WERI-Rb-1 (cell line): ENCODE measurements around the gene SCT.
A peak's percentile ranks its signal among the peaks of the same experiment; 100 is the strongest.

Source experiments
- DNase-seq: peaks from one replicate; pipeline ENCODE4 v3.0.0-alpha.2; 2020
- H3K27ac ChIP-seq: fragments of 250-450 bp; sonication (Bioruptor Pico); 2 replicates; pipeline ENCODE4 v1.5.1; 2020; ENCODE audit warnings: mild to moderate bottlenecking, moderate library complexity
- H3K27me3 ChIP-seq: fragments of 250-450 bp; sonication (Bioruptor Pico); 2 replicates; pipeline ENCODE4 v1.5.1; 2021; ENCODE audit warnings: mild to moderate bottlenecking, low read depth, moderate library complexity; ENCODE audit not compliant: insufficient read depth, severe bottlenecking
- H3K36me3 ChIP-seq: fragments of 250-450 bp; sonication (Bioruptor Pico); 2 replicates; pipeline ENCODE4 v1.5.1; 2020; ENCODE audit warnings: mild to moderate bottlenecking, moderate library complexity
- H3K4me3 ChIP-seq: 2 replicates; pipeline ENCODE4 v1.5.1; 2011; ENCODE audit warnings: low read depth, mild to moderate bottlenecking, control low read depth, low read length
- H3K9me3 ChIP-seq: fragments of 250-450 bp; sonication (Bioruptor Pico); 2 replicates; pipeline ENCODE4 v1.5.1; 2021; ENCODE audit warnings: mild to moderate bottlenecking, moderate library complexity; ENCODE audit not compliant: severe bottlenecking
- CTCF ChIP-seq: IDR thresholded peaks from 2 replicates; pipeline ENCODE4 v1.5.1; 2011; ENCODE audit warnings: low read depth, mild to moderate bottlenecking, control low read depth, inconsistent platforms, low read length

SCT gene

GRCh38 chr11:576811-577610, 50.0 kb downstream of the SCT start:
- peak overlapping the region; percentile 79 for H3K27ac ChIP-seq

More at GRCh38 chr11:576811-577610, 50.0 kb downstream of the SCT start:
- Histone ChIP-seq H3K27me3 (no peaks in the 10 kb centered on the region), H3K36me3 (peaks cover 28% of the 10 kb centered on the region), H3K4me3 (peak overlapping the region; percentile 76), H3K9me3 (no peaks in the 10 kb centered on the region)
- TF ChIP-seq CTCF = no peak
- DNase-seq = no peak
